Smooth muscle cell (in vitro differentiated cells): ENCODE data around the gene NFIC. TPM values are rescaled to one million over a fixed set of nuclear protein-coding genes. Genes with fewer than 3 reads are reported as not detected.

Experiments
- DNase-seq: peaks from one replicate; lab custom pipeline; 2025; ENCODE audit not compliant: unreplicated experiment; lab: John Stamatoyannopoulos, UW
- H2AFZ ChIP-seq: fragments of 200-600 bp; sonication (generic); 2 replicates; pipeline ENCODE4 v1.6.0; 2016; ENCODE audit warnings: antibody characterized with exemption, low read depth, mild to moderate bottlenecking
- H3F3A ChIP-seq: fragments of 200-600 bp; sonication (generic); 2 replicates; pipeline ENCODE4 v1.6.0; 2017; ENCODE audit warnings: antibody characterized with exemption, low read depth
- H3K27ac ChIP-seq: fragments of 200-600 bp; sonication (generic); 2 replicates; pipeline ENCODE4 v1.5.1; 2016; ENCODE audit warnings: low read depth, mild to moderate bottlenecking
- H3K27me3 ChIP-seq: fragments of 200-600 bp; sonication (generic); 2 replicates; pipeline ENCODE4 v1.6.1; 2016; ENCODE audit warnings: low read depth, mild to moderate bottlenecking
- H3K36me3 ChIP-seq: fragments of 200-600 bp; sonication (generic); 2 replicates; pipeline ENCODE4 v1.5.1; 2016; ENCODE audit warnings: low read depth
- H3K4me1 ChIP-seq: fragments of 200-600 bp; sonication (generic); 2 replicates; pipeline ENCODE4 v1.5.1; 2016; ENCODE audit warnings: low read depth
- H3K4me2 ChIP-seq: fragments of 200-600 bp; sonication (generic); 2 replicates; pipeline ENCODE4 v1.6.0; 2016; ENCODE audit warnings: mild to moderate bottlenecking
- H3K4me3 ChIP-seq: fragments of 200-600 bp; sonication (generic); 2 replicates; pipeline ENCODE4 v1.5.1; 2016; ENCODE audit warnings: mild to moderate bottlenecking
- H3K79me2 ChIP-seq: fragments of 200-600 bp; sonication (generic); 2 replicates; pipeline ENCODE4 v1.6.0; 2016; ENCODE audit warnings: low read depth, mild to moderate bottlenecking
- H3K9ac ChIP-seq: fragments of 200-600 bp; sonication (generic); 2 replicates; pipeline ENCODE4 v1.6.0; 2016; ENCODE audit warnings: low read depth
- H3K9me3 ChIP-seq: fragments of 200-600 bp; sonication (generic); replicated peaks from 2 replicates; pipeline ENCODE4 v1.5.1; 2016; ENCODE audit warnings: low read depth
- H4K20me1 ChIP-seq: fragments of 200-600 bp; sonication (generic); 2 replicates; pipeline ENCODE4 v1.6.0; 2016; ENCODE audit warnings: low read depth
- WGBS: methylation state at CpG from one replicate; pipeline ENCODE4 v1.1.7; 2016; ENCODE audit warnings: low lambda C conversion rate; 5-methylcytosine and 5-hydroxymethylcytosine counted together
- polyA plus RNA-seq: library from polyadenylated mRNA; unstranded; fragments of >200 nt; fragmentation: Nextera tagmentation; extraction: Ambion mirVana; gene quantifications from 2 replicates; pipeline ENCODE4 v1.2.1, GENCODE V29; 2016
- total RNA-seq: library from RNA; depleted of rRNA; stranded (reverse); fragments of >200 nt; gene quantifications from 2 replicates; pipeline ENCODE4 v1.2.3, GENCODE V29; 2014
- TF ChIP-seq, protein P1 (sequence below): fragments of 200-600 bp; sonication (generic); IDR thresholded peaks from 2 replicates; pipeline ENCODE4 v1.5.1; 2017; ENCODE audit warnings: borderline replicate concordance, mild to moderate bottlenecking, antibody characterized with exemption; ENCODE audit not compliant: insufficient read depth, poor library complexity, severe bottlenecking

Gene NFIC
- total and polyA plus RNA-seq, 2 experiments from 2014 or later = 7.9 to 33.2 TPM

DNA sequence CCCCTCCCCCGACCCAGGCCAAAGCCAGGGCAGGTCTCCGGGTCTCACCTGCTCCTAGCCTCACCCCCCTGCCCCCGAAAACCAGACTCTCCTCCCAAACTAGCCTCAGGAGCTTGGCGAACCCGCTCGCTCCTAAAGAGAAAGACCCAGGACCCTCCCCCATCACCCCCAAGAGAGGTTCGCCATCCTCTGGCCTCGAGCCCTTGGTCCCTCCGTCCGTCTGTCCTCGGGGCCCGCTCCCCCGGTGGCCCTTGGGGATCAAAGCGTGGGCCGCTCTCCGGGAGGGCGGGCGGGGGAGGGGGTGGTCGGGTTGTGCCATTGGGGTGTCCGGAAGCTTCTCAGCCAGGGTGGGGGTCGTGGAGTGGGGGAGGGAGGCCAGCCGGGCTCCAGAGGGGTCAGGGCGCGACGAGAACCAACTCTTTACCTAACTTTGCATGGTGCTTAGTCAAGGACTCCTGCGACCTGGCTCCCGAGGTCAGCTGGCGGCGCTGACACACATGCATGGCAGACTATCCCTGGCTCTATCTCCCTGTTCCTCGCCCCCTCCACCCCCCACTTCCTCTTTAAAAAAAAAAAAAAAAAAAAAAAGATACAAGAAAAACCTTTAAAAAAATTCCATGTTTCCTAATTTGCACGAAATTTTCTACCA is 98.3 kb downstream of the NFIC start:
- Histone ChIP-seq H3K9me3 (no peaks in the 10 kb centered on the region), H3K9ac (no peak overlapping the region), H3K27me3 (no peaks in the 10 kb centered on the region), H3K79me2 (no peaks in the 10 kb centered on the region), H3K4me2 (peak overlapping the region; percentile 81), H3K27ac (no peak overlapping the region), H2AFZ (no peak overlapping the region), H4K20me1 (no peaks in the 10 kb centered on the region), H3K4me3 (no peak overlapping the region), H3K36me3 (no peaks in the 10 kb centered on the region), H3F3A (peaks cover 8% of the 10 kb centered on the region), H3K4me1 (peaks cover 18% of the 10 kb centered on the region)
- TF ChIP-seq, protein P1, sequence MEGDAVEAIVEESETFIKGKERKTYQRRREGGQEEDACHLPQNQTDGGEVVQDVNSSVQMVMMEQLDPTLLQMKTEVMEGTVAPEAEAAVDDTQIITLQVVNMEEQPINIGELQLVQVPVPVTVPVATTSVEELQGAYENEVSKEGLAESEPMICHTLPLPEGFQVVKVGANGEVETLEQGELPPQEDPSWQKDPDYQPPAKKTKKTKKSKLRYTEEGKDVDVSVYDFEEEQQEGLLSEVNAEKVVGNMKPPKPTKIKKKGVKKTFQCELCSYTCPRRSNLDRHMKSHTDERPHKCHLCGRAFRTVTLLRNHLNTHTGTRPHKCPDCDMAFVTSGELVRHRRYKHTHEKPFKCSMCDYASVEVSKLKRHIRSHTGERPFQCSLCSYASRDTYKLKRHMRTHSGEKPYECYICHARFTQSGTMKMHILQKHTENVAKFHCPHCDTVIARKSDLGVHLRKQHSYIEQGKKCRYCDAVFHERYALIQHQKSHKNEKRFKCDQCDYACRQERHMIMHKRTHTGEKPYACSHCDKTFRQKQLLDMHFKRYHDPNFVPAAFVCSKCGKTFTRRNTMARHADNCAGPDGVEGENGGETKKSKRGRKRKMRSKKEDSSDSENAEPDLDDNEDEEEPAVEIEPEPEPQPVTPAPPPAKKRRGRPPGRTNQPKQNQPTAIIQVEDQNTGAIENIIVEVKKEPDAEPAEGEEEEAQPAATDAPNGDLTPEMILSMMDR = no peak
- DNase-seq = no peak
- 5% methylated on average over 6 of the region's 31 CpGs for WGBS

DNA sequence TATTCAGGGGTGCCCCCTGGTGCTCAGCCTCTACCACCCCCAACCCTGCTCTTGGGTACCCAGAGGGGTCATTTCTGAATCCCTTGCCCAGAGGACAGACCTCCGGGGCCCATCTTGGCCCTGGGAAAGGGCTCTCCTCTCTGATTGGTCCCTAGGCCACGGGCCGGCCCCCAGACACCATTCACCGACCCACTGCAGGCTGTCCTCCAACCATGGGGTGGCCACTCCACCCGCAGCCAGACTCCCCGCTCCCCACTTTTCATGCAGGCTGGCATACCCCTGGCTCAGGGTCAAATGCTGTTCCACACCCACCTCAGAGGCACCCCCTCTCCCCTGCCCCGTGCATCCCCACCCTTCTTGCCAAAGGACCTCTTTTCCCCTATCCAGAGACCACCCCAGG is 99.2 kb downstream of the NFIC start:
- Histone ChIP-seq H3K79me2 (no peaks in the 10 kb centered on the region), H3K9me3 (no peaks in the 10 kb centered on the region), H2AFZ (no peak overlapping the region), H3F3A (peaks cover 8% of the 10 kb centered on the region), H3K4me1 (peaks cover 18% of the 10 kb centered on the region), H3K9ac (no peak overlapping the region), H4K20me1 (no peaks in the 10 kb centered on the region), H3K27ac (no peak overlapping the region), H3K27me3 (no peaks in the 10 kb centered on the region), H3K4me3 (no peak overlapping the region), H3K4me2 (no peak overlapping the region), H3K36me3 (no peaks in the 10 kb centered on the region)
- no peak for DNase-seq
- WGBS = 67% methylated on average over 7 of the region's 7 CpGs
- TF ChIP-seq, protein P1 = no peak

DNA sequence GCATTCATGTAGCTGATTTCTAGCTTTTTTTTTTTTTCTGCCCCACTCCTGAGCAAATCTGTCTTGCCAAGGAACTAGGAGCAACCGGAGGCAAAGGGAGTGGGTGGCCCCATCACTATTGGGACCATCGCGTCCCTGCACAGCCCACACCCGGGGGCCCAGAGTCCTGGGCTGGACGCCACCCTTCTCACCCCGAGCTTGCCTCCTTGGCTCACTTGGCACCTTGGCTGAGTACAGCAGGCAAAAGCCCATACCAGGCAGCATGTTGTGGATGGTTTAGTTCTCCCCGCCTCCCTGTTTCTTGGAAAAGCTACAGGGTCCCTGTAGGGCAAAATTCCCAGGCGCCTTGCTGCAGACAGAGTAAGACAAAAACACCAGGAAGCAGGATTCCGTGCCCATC is 100.3 kb downstream of the NFIC start:
- H2AFZ ChIP-seq = no peak overlapping the region
- no peaks in the 10 kb centered on the region for H4K20me1 ChIP-seq
- H3F3A ChIP-seq = peaks cover 8% of the 10 kb centered on the region
- H3K4me3 ChIP-seq = no peak overlapping the region
- H3K4me2 ChIP-seq = no peak overlapping the region
- H3K79me2 ChIP-seq = no peaks in the 10 kb centered on the region
- WGBS = 93% methylated on average over 9 of the region's 9 CpGs
- H3K9me3 ChIP-seq = no peaks in the 10 kb centered on the region
- no peak overlapping the region for H3K27ac ChIP-seq
- no peak overlapping the region for H3K9ac ChIP-seq
- no peaks in the 10 kb centered on the region for H3K36me3 ChIP-seq
- no peaks in the 10 kb centered on the region for H3K27me3 ChIP-seq
- TF ChIP-seq, protein P1 = no peak
- no peak for DNase-seq
- H3K4me1 ChIP-seq = peaks cover 18% of the 10 kb centered on the region

DNA sequence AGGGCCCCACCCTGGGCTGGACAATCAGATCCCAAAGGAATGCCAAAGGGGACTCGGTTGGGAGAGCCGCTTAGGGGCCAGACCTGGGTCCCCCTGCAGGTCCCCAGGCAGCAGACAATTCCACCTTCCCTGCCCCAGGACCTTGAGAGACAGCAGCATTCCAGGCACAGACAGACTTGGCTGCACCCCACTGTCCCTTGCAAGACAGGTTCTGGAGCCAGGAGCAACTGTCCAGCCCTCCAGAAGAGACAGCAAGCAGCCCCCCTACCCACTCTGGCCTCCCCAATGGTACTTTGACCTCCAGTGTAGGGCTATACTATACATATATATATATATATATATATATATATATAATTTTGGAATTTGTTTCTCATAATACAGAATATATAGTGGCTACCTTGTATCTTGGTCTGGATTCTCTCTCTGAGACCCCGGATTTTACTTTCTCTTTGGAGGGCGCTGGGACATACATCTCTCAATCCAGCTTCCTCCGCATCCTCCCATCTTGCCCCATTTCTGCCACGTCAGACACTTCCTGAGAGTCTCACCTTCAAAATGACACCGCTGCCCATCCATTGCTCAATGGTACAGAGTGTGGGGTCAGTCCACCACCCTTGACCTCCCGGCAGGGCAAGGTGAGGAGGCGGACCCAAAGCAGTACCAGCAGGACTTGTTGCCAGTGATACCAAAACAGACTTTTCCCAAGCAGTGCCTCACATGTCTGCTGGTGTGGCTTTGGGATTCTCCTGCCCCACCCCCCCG is 101.2 kb downstream of the NFIC start:
- H3F3A ChIP-seq = peaks cover 4% of the 10 kb centered on the region
- no peak overlapping the region for H3K4me2 ChIP-seq
- H2AFZ ChIP-seq = no peak overlapping the region
- no peak overlapping the region for H3K9ac ChIP-seq
- H3K36me3 ChIP-seq = no peaks in the 10 kb centered on the region
- H3K4me3 ChIP-seq = no peak overlapping the region
- DNase-seq = no peak
- H3K27ac ChIP-seq = no peak overlapping the region
- no peaks in the 10 kb centered on the region for H3K9me3 ChIP-seq
- no peaks in the 10 kb centered on the region for H3K79me2 ChIP-seq
- 90% methylated on average over 10 of the region's 10 CpGs for WGBS
- TF ChIP-seq, protein P1 = no peak
- no peaks in the 10 kb centered on the region for H4K20me1 ChIP-seq
- no peaks in the 10 kb centered on the region for H3K27me3 ChIP-seq
- H3K4me1 ChIP-seq = peaks cover 18% of the 10 kb centered on the region
